Calu3 (cell line): Measurements from ENCODE around the gene SNAPC4. TPM values are rescaled to one million over a fixed set of nuclear protein-coding genes. Genes with fewer than 3 reads are reported as not detected.

Source experiments
- BruUV-seq: library from RNA; stranded (reverse); fragments of 400-500 nt; replicated peaks from 2 replicates; lab custom pipeline; 2021; lab: Mats Ljungman, UMichigan
- CTCF ChIA-PET: fragments of 300-600 bp; sonication (Branson Sonifier 250); formaldehyde crosslinking; loops from one replicate; lab custom pipeline; 2022; ENCODE audit warnings: antibody characterized with exemption; lab: Charles Lee
- DNase-seq: peaks from one replicate; pipeline ENCODE4 v3.0.0; 2022
- H3K27ac Mint-ChIP-seq: one replicate; pipeline ENCODE4 v1.8.0; 2022; ENCODE audit warnings: mixed read lengths; ENCODE audit not compliant: unreplicated experiment
- H3K27me3 Mint-ChIP-seq: one replicate; pipeline ENCODE4 v1.8.0; 2022; ENCODE audit warnings: mixed read lengths; ENCODE audit not compliant: unreplicated experiment
- H3K36me3 Mint-ChIP-seq: one replicate; pipeline ENCODE4 v1.8.0; 2022; ENCODE audit warnings: mild to moderate bottlenecking, moderate library complexity, mixed read lengths; ENCODE audit not compliant: insufficient read depth, unreplicated experiment
- H3K4me1 Mint-ChIP-seq: one replicate; pipeline ENCODE4 v1.8.0; 2022; ENCODE audit warnings: mild to moderate bottlenecking, low read depth, mixed read lengths; ENCODE audit not compliant: unreplicated experiment
- H3K4me3 Mint-ChIP-seq: one replicate; pipeline ENCODE4 v1.8.0; 2022; ENCODE audit warnings: mild to moderate bottlenecking, low read depth, moderate library complexity, mixed read lengths; ENCODE audit not compliant: unreplicated experiment
- H3K9me3 Mint-ChIP-seq: one replicate; pipeline ENCODE4 v1.8.0; 2022; ENCODE audit warnings: low read depth, mixed read lengths; ENCODE audit not compliant: unreplicated experiment
- intact Hi-C: fragments of 100-400 bp; cut with micrococcal nuclease; formaldehyde crosslinking; loops from one replicate; pipeline ENCODE4 v1.10.0; 2022; ENCODE audit not compliant: unreplicated experiment
- total RNA-seq: library from RNA; stranded (reverse); gene quantifications from 2 replicates; pipeline ENCODE4 v1.2.3, GENCODE V29; 2022
- TF ChIP-seq, protein P1 (sequence below): fragments of 200-600 bp; IDR thresholded peaks from one replicate; pipeline ENCODE4 v1.8.0; 2022; ENCODE audit warnings: antibody characterized with exemption; ENCODE audit not compliant: unreplicated experiment

The SNAPC4 gene
- total RNA-seq, 1 experiment from 2014 or later = 10.5 TPM

DNA sequence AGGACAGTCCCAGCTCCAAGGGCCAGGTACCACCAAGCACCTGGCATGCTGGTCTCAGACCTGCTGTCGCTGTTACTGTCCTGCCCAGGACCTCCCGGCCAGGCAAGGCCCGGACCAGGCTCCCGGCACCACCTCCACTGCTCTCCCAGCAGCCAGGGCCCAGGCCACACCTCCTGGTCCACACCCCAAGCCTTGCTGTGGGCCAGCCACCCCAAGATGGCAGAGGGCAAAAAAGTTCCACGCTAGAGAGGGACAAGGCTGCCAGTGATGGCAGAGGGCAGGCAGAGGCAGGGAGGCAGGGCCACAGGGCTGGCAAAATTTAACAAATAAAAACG lies 37.6 kb downstream of the SNAPC4 start:
- no peak overlapping the region for H3K27ac Mint-ChIP-seq
- H3K27me3 Mint-ChIP-seq = no peaks in the 10 kb centered on the region
- no peaks in the 10 kb centered on the region for H3K9me3 Mint-ChIP-seq
- TF ChIP-seq, protein P1, sequence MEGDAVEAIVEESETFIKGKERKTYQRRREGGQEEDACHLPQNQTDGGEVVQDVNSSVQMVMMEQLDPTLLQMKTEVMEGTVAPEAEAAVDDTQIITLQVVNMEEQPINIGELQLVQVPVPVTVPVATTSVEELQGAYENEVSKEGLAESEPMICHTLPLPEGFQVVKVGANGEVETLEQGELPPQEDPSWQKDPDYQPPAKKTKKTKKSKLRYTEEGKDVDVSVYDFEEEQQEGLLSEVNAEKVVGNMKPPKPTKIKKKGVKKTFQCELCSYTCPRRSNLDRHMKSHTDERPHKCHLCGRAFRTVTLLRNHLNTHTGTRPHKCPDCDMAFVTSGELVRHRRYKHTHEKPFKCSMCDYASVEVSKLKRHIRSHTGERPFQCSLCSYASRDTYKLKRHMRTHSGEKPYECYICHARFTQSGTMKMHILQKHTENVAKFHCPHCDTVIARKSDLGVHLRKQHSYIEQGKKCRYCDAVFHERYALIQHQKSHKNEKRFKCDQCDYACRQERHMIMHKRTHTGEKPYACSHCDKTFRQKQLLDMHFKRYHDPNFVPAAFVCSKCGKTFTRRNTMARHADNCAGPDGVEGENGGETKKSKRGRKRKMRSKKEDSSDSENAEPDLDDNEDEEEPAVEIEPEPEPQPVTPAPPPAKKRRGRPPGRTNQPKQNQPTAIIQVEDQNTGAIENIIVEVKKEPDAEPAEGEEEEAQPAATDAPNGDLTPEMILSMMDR = no peak
- no peak overlapping the region for H3K4me3 Mint-ChIP-seq
- intact Hi-C loops = no loop called here
- H3K36me3 Mint-ChIP-seq = peaks cover 36% of the 10 kb centered on the region
- CTCF ChIA-PET = interaction anchor here (1.0 to 1.6 kb wide), 3 partner anchors 8 to 17 kb away, joined by 4 to 7 read pairs (median 6); no protein-coding TSS in a partner anchor
- H3K4me1 Mint-ChIP-seq = no peaks in the 10 kb centered on the region
- DNase-seq = no peak
- no TSS peak for BruUV-seq

DNA sequence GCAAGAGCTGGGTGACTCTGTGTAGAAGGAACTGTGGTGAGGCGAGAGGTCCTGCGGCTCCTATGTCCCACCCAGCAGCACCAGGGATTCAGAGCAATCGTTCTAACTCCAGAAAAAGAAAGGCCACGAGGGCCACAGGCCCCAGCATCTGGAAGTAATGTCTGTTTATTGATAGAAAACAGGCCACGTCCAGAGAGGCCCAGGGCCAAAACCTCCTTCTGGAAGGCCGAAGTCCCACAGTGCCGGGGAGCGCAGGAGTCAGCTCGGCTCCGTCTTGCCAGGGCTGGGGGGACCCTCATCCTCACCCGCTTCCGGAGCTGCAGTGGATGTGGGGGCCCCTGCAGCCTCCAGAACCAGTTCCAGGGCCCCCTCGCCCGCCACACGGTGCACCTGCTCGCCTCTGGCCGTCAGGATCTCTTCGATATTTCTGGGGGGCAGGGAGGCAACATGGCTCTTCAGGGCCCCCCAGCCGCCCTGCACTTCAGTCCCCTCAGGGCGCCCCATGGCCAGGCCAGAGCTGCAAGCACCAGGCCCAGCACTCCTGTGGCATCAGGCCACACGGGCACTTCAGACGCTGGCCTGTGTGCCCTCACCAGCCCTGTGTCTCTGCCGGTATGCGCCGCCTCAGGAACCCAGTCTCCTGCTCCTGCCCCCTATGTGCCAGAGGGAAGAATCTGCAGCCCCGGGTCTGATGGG lies 38.1 kb downstream of the SNAPC4 start:
- CTCF ChIA-PET = interaction anchor here (1.5 kb wide), 1 partner anchor 11 kb away, joined by 6 read pairs; no protein-coding TSS in a partner anchor
- Mint-ChIP-seq H3K4me3 (no peak overlapping the region), H3K27me3 (no peaks in the 10 kb centered on the region), H3K4me1 (no peaks in the 10 kb centered on the region), H3K27ac (no peak overlapping the region), H3K36me3 (peaks cover 36% of the 10 kb centered on the region), H3K9me3 (no peaks in the 10 kb centered on the region)
- BruUV-seq = no TSS peak
- DNase-seq = no peak
- intact Hi-C loops = no loop called here
- TF ChIP-seq, protein P1 = no peak

DNA sequence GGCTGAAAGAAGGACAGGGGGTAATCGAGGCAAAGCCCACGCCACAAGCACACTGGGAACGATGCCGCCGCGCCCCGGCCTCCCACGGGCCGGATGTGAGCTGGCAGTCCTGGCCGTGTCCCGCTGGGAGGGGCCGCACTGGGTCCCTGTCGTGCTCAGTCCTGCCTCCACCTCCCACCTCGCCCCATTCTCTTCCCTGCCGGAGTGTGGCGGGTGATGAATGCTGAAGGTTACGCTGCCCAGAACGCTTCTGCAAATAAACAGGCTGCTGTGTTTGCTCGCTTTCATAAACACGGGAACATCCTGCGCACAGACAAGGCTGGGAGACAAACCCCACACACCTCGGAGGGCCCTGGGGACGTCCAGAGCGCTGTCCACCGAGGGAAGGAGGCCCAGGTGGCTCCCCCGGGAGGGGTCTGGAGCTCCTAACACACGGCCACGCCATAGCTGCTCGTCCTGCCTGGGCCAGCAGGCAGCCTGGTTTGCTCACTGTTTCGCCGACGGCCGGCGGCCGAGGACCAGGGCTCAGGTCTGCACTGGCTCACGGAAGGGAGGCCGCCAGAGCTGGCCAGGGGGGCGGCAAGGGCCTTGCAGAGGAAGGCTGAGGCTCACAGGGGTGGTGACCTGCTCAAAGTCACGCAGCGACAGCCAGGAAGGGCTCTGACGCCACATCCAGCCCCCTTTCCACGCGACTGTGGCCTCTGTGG lies 38.8 kb downstream of the SNAPC4 start:
- DNase-seq = no peak
- intact Hi-C loops = no loop called here
- Mint-ChIP-seq H3K4me1 (no peaks in the 10 kb centered on the region), H3K4me3 (no peak overlapping the region), H3K27me3 (no peaks in the 10 kb centered on the region), H3K9me3 (no peaks in the 10 kb centered on the region), H3K36me3 (peaks cover 39% of the 10 kb centered on the region), H3K27ac (no peak overlapping the region)
- CTCF ChIA-PET = no interaction called here
- TF ChIP-seq, protein P1 = no peak
- no TSS peak for BruUV-seq

DNA sequence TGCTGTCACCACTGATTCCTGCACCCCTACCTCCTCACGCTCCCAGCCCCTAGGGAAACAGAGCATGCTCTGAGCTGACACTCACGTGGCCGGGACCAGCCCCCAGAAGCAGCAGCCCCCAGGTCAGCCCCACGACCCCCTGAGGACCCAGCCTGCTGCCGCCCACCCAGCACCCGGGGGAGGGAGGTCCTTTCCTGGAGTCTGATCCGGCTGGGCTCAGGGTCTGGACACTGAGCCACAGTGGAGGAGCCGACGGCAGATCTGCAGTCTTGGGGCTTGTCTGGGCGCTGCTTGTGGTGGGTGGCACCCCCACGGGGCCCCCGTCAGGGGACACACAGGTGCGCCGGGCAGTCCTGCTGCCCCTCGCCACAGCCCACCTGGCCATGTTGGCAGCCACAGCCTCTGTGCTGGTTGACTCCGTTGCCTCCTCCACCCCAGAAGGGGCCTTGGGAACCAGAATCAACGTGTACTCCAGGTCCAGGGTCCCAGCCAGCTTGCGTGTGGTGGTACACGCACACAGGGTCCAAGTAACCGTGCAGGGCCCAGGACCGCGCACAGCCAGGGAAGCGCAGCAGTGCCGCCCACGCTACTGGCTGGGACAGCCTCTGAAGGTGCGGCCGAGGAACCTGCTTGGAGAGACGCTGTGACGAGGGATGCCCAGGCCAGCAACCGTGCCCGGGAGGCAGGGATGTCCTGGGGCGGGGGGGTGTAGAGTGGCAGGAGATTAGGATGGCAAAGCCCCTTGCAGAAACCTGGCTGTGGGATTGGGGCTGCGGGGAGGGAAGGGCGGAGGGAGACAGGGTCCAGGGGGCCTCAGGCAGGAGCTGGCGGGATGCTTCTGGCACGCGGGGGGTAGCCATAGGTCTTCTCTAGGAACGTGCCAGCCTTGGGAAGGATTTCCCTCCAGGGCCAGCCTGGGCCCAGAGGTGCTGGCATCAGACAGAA lies 39.9 kb downstream of the SNAPC4 start:
- BruUV-seq = no TSS peak
- H3K27ac Mint-ChIP-seq = no peak overlapping the region

More for the DNA sequence above, 39.9 kb downstream of the SNAPC4 start:
- DNase-seq = no peak
- TF ChIP-seq, protein P1 = no peak
- Mint-ChIP-seq H3K27me3 (peaks cover 2% of the 10 kb centered on the region), H3K9me3 (no peaks in the 10 kb centered on the region), H3K4me1 (peaks cover under 1% of the 10 kb centered on the region), H3K36me3 (peaks cover 38% of the 10 kb centered on the region), H3K4me3 (no peak overlapping the region)
- CTCF ChIA-PET = no interaction called here
- intact Hi-C loops = no loop called here
